ENCODE data around the gene PRDM16.

The PRDM16 gene

GRCh38 chr1:3463408-3463863 is 394.4 kb downstream of the PRDM16 start:
- no peak for DNase-seq (ENCODE audit: low read depth)

- no peak for DNase-seq (ENCODE audit: low read depth)
Measured at GRCh38 chr1:3463891-3464648, 395.1 kb downstream of the PRDM16 start.

- DNase-seq (ENCODE audit: low read depth), result no peak
Measured at GRCh38 chr1:3464649-3465025, 395.6 kb downstream of the PRDM16 start.

GRCh38 chr1:3465091-3465934 is 396.3 kb downstream of the PRDM16 start:
- DNase-seq (ENCODE audit: low read depth), result no peak

GRCh38 chr1:3465935-3466321 is 396.9 kb downstream of the PRDM16 start:
- no peak for DNase-seq (ENCODE audit: low read depth)

- no peak for DNase-seq (ENCODE audit: low read depth)
Measured at GRCh38 chr1:3466366-3467075, 397.5 kb downstream of the PRDM16 start.

- no peak for DNase-seq (ENCODE audit: low read depth)
Measured at GRCh38 chr1:3467096-3468036, 398.4 kb downstream of the PRDM16 start.

GRCh38 chr1:3468236-3469103 is 399.5 kb downstream of the PRDM16 start:
- no peak for DNase-seq (ENCODE audit: low read depth)

GRCh38 chr1:3469104-3469848 is 400.3 kb downstream of the PRDM16 start:
- no peak for DNase-seq (ENCODE audit: low read depth)

- DNase-seq (ENCODE audit: low read depth), result no peak
Measured at GRCh38 chr1:3469849-3470649, 401.0 kb downstream of the PRDM16 start.

- DNase-seq (ENCODE audit: low read depth), result no peak
Measured at GRCh38 chr1:3470650-3471355, 401.8 kb downstream of the PRDM16 start.

GRCh38 chr1:3471356-3472087 is 402.5 kb downstream of the PRDM16 start:
- no peak for DNase-seq (ENCODE audit: low read depth)

GRCh38 chr1:3472088-3472850 is 403.3 kb downstream of the PRDM16 start:
- DNase-seq (ENCODE audit: low read depth), result no peak

GRCh38 chr1:3472906-3473305 is 403.9 kb downstream of the PRDM16 start:
- no peak for DNase-seq (ENCODE audit: low read depth)

- DNase-seq (ENCODE audit: low read depth), result no peak
Measured at GRCh38 chr1:3473381-3473844, 404.4 kb downstream of the PRDM16 start.

GRCh38 chr1:3474016-3474415 is 405.0 kb downstream of the PRDM16 start:
- DNase-seq (ENCODE audit: low read depth), result no peak

GRCh38 chr1:3474421-3474820 is 405.4 kb downstream of the PRDM16 start:
- DNase-seq (ENCODE audit: low read depth), result no peak
